ENCODE data around the gene SLC45A2.

SLC45A2 gene

GRCh38 chr5:33944543-33945132, 39.9 kb downstream of the SLC45A2 start:
- TF ChIP-seq CTCF (IDR thresholded peaks at IDR 0.05; ENCODE audit: low read depth, low read length, missing control alignments), result no peak
- DNase-seq (ENCODE audit: low read depth), result no peak

GRCh38 chr5:33941090-33941489, 43.4 kb downstream of the SLC45A2 start:
- no peak overlapping the region for H3K4me3 ChIP-seq (ENCODE audit: low read depth, low read length)
- TF ChIP-seq CTCF (IDR thresholded peaks at IDR 0.05; ENCODE audit: low read depth, low read length, missing control alignments), result no peak
- no peak for DNase-seq (ENCODE audit: low read depth)

More at GRCh38 chr5:33944543-33945132, 39.9 kb downstream of the SLC45A2 start:
- H3K4me3 ChIP-seq (ENCODE audit: low read depth, low read length), result no peak overlapping the region

- H3K4me3 ChIP-seq (ENCODE audit: low read depth, low read length), result no peak overlapping the region
- TF ChIP-seq CTCF (IDR thresholded peaks at IDR 0.05; ENCODE audit: low read depth, low read length, missing control alignments), result no peak
- DNase-seq (ENCODE audit: low read depth), result no peak
These were observed 44.8 kb downstream of the SLC45A2 start for GRCh38 chr5:33939556-33940262.

GRCh38 chr5:33938881-33939280, 45.6 kb downstream of the SLC45A2 start:
- DNase-seq (ENCODE audit: low read depth), result no peak
- TF ChIP-seq CTCF (IDR thresholded peaks at IDR 0.05; ENCODE audit: low read depth, low read length, missing control alignments), result no peak
- no peak overlapping the region for H3K4me3 ChIP-seq (ENCODE audit: low read depth, low read length)

GRCh38 chr5:33938507-33938796, 46.0 kb downstream of the SLC45A2 start:
- no peak for DNase-seq (ENCODE audit: low read depth)
- TF ChIP-seq CTCF (IDR thresholded peaks at IDR 0.05; ENCODE audit: low read depth, low read length, missing control alignments), result no peak
- H3K4me3 ChIP-seq (ENCODE audit: low read depth, low read length), result no peak overlapping the region

GRCh38 chr5:33937707-33938506, 46.6 kb downstream of the SLC45A2 start:
- no peak for DNase-seq (ENCODE audit: low read depth)
- H3K4me3 ChIP-seq (ENCODE audit: low read depth, low read length), result no peak overlapping the region
- no peak for TF ChIP-seq CTCF (IDR thresholded peaks at IDR 0.05; ENCODE audit: low read depth, low read length, missing control alignments)
